ENCODE measurements around the gene SHC3.
A peak's percentile ranks its signal among the peaks of the same experiment; 100 is the strongest.

The SHC3 gene

DNA sequence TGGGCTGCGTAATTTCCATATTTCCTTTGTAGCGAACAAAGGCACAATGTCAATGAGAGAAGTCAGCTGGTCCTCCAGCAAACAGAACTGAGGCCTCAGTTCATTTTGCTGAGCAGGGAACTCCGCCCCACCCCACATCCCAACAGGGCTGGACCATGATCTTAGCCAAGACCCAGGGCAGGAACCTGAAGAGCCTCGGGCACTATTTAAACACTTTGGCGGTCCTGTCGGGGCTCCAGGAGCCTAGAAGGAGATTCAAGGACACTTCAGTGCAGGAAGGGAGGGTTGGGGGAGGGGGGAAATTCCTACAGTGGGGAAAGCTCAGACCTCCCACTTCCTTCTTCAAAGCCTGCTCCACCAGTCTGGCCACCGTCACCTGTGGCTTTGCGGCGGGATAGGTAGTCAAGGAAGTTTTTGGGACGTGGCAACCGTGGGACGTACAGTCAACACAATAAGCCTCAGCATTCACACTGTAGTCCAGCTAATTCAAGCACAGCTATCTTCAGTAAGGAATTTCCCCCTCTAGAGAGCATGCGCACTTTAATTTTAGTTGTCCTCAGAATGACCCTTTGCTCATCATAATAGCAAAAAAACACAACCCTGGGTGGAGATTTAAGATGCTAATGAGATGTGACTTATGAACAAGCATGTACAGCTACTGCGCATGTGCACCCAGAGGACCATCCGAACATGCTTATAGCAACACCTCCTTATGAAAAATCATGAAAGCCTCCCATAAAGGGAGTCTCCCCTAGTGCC is 156.4 kb downstream of the SHC3 start:
- peak; percentile 30 for DNase-seq

DNA sequence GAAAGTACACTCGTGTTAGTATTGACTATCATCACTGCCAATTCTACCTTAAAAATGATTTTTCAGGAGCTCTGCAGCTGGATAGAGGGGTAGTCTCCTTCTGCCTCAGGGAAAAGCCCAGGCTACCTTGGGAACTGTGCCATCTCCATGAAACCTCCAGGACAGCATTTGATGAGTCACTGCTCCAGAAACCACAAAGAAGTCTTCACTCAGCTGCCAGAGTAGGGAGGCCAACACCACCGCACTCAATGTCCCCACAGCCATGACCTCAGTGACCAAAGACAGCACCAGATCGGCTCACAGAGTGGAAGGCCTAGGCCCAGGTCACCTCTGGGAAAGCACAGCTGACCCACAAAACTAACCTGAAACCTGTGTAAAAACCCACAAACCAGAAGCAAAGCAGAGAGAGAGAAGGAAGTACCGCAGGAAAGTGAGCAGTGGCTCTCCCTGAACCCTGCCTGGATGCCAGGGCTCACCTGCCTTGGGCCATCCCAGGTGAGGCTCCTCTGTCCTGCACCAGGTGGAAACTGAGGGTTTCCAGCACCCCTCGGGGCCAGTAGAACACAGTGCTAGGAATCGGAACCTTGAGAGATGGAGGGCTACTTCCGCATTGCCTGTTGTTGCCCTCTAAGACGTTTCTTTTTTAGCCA is 157.3 kb downstream of the SHC3 start:
- DNase-seq = peak; percentile 88

DNA sequence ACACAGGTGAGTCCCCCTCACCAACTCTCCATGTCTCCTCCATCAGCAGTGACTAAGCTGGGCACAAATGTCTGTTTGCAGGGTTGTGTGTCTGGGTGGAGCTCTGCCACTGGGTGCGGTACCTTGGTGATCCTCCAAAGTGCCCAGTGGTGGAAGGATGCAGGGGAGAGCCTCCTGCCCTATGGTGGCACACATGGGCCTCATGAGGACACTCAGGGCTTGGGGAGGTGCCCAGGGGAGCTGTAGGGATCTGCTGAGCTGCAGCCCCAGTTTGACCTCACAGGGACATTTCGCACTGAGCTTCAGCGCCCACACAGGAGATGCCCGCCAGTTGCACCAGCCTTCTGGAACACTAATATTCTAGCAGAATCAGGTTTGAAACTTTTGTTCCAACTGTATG is 157.9 kb downstream of the SHC3 start:
- no peak for DNase-seq

DNA sequence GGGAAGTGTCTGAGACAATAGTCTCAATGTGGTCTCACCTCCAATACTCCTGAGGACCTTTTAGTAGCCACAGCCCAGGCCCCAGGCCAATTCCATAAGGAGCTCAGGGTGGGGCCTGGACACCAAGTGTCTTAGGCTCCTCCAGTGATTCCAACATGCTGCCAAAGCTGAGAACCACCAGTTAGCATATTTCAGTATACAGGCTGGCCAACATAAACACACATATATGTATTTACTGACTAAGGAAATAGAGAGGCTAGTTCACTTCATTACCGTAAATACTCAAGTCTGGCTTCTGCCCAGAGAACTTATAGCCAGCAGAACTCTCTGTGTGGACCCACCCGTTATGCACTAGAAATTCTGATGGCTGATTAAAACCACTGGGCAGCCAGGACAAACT is 163.3 kb downstream of the SHC3 start:
- DNase-seq = no peak

DNA sequence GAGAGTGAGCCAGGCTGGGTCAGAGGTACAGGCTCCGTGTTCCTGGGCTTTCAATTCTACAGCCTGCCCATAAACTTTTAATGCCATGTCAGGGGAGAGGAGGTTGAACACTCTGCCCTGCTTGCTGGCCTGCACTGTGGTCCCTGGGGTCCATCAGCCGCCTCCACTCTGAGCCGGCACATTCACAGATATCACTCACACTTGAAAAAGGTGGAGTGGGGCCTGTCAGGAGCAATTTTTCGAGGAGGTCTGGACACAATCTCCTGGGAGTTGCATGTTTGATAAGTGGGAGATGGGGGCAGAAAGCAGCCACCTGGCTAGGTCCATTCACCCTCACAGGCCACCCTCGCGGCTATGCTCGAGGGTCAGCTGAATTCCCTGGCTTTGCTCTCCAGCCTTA is 164.5 kb downstream of the SHC3 start:
- DNase-seq = no peak

DNA sequence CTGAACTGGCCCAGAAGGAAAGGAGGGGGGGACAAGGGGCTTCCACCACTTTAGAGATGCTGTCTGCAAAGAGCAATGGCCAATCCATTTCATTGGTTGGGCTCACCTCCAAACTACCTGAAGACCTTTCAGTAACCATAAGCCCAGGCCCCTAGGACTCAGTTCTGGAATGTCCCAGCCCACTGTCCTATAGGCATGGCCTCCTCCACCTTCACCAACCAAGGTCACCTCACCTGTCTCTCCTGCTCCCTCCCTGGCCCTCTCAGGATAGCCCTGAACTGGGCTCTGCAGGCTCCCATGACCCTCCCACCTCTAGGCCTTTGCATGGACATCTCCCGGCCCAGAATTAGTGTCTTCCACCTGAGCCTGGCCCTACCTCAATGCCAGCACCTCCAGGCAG is 165.0 kb downstream of the SHC3 start:
- DNase-seq = no peak

DNA sequence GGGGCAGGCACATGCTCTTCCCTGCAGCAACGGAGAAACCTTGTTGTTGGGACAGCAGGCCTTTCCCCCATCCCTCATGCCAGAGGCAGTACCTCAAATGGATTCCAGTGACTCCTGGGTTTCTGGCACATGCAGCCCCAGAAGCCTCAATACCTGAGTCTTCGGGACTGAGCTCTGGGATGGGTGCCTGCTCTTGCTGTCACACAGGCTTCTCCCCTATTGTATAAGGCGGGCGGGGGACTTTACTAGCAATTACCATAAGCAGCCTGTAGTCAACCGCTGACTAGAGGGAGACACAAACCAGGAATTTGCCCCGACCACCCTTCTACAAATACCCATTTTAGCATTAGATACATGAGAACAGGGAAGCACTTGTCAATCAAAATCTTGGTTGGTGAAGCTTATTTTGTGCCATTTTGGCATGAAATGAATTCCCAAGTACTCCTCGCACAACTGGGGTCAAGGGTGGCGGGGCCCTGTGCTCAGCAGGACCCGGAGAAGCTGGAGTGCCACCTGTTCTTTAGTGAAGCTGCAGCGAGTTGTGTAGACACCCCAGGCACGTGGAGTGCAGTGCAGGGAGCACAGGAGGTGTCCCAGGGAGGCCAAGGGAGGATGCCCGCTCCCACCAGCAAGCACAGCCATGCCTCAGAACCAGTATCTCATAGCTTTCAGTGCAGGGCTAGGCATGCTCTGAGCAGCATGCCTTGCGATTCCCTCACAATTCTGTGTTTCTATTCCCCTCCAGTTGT is 166.2 kb downstream of the SHC3 start:
- DNase-seq = no peak

DNA sequence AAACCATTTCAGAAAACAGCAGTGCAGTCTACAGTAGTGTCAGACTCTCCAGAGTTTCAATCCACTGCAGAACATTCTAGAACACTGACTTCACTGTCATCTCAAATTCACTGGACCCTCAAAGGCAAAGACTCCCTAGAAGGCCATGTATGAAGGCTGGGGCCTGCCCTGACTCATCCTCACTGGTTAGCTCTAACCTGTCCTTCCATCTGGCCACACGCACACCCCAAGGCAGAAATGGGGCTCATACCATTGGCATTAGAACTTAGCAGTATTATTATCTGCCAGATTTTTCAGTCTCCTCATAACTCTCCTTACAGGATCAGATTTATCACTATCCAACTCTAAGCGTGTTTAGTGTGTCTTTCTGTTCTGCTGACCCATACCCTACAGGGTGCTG is 166.9 kb downstream of the SHC3 start:
- no peak for DNase-seq

DNA sequence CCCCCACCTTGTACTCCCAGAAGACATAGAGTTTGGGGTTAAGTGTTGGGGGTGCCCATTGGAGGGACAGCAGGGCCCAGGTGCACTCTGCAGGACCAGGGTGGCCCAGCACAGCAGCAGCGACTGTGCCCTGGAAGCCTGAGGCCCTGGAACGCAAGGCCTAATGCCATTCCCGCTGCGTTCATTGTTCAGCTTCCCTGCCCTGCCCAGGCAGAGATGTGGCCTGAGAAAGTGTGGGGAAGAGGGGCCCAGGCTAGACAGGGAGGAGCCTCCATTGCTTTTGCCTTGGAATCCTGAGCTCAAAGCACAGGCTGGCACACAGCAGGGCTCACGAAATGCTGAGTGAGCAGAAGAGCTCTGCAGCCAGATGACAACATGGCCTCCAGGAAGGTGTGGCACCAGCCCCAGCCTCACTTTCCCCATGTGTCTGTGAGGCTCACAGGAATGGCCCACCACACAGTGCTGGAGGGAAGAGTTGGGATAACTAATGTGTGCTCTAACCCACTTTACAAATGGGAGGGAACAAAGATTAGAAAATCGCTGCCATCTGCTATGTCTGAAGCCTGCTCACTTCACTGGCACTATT is 168.0 kb downstream of the SHC3 start:
- no peak for DNase-seq

DNA sequence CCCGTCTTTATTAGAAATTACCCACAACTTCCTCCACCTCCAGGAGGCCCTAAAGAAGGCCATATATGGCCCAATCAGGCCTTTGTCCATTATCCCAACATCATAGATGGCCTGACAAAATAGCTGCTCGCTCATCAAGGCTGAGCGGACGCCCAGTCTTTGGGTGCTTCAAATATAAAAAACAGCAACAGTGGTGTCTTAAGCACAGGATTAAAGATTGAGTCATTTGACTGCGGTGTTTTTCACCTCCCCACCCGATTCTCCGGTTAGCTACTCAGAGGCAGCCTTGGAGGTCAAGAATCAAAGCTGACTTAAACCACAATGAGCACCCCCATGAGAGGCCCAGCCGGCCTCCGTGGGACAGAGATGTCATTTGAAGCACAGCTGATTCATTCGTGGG is 168.6 kb downstream of the SHC3 start:
- no peak for DNase-seq

DNA sequence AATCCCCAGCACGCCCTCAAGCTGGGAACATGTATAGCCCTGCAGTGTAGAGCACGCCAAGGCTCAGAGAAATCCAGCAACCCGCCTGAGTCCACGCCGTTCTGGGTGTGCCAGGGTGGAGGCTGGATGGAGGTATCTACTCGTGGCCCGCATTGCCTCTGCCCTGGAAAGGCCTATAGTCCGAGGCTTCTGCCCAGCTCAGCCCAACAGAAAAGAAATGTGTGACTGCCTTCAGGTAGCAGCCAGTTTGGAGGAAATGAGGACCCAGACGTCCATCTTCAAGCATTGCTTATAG is 169.1 kb downstream of the SHC3 start:
- no peak for DNase-seq

DNA sequence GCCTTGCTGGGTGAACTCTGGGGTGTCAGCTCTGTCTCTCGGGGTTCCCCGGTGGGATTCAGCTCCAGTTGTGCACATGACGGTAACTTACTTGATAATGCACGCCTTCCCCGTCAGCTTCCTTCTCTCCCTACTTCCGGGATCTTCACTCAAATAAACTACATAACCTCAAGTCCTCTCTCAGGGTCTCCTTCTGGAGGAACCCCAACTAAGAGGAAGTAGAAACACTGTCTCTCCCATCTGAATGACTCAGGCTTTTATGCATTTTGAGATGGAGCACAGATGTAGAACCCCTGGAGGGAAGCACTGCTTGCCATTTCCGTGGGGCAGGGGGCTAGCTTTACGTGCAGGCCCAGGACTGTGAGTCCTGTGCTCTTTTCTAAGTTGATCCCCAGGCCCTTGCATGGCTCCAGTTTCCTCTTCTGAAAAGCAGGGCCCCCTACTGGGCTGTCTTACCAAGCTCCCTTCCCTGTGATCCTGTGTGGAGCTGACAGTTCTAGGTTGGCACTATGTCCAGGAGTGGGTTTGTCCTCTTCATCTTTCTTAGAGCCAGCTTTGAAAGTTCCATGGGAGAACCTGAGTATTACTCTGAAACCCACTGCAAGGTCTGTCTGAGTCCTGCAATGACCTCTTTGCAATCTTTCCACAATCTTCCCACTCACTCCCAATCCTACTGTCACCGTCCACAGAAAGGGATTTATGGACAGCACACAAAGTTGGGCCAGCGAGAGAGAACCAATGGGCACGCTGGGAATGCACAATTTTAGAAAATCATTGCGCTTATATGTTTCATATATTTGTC is 169.7 kb downstream of the SHC3 start:
- DNase-seq = no peak

DNA sequence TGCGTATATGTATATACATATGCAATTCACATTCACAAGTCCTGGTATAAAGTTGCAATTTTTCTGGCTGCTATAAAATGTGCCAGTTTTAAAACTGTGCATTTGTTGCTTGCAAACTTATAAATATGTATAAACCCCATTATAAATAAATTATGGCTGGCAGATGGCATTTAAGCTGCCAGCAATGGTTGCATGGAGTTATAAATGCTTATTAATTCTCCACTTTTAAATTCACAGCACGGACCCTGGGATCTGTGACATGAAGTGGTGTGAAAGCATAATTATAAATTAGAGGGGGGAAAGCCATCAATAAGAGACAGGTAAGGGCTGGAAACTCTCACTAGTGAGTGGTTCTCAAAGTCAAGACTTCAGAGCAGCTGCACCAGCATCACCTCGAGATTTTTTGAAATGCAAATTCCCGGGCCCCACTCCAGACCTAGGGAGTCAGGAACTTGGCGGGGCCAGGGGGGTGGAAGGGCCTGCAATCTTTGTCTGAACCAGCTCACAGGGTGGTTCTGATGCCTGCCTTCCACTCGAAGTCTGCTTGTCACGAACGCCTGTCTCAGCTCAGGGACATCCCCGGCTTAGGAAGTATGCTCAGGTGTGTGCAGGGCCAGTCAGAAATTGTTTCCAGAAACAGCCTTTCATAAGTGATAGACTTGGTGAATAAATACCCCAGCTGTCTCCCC is 170.4 kb downstream of the SHC3 start:
- no peak for DNase-seq

DNA sequence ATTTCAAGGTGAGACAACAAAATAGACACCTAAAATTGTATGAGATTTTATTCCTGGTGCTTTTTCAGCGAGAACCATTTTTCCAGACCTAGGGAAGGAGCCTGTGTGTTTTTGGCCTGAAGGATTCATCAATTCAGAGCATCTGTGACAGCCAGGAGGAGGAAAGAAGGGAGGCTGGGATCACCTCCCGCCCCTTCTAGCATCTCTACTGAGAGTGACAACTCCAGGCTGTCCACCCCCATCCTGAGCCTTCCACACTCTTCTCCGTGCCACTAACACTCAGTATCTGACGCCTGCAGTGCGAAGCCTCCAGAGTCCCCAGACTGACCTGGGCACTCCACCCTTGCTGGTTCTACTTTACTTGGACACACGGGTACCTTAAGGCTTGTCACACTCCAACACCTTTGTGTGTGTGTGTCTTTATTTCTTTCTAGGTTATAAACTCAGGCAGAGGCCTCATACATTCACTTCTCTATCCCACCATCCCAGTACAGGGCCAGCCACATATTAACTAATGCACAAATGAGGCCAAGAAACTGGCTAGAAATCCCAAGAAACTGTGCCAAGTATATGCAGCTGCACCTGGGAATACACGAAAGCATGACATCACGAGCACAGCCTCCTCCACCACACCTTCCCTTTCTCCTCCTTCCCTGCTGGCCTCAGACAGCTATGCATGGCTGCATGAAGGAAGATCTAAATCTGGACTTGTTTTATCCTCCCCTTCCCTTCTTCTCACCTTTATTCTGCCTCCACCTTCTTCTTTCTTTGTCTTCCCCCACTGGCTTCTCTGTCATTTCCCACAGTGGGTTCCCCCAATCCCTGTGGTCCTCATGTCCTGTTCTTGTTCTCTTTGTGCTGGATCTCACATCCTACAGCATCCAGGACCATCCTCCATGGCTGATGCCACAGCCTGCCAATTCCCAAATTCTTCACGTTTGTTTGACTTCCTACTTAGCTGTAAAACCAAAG is 171.3 kb downstream of the SHC3 start:
- no peak for DNase-seq

DNA sequence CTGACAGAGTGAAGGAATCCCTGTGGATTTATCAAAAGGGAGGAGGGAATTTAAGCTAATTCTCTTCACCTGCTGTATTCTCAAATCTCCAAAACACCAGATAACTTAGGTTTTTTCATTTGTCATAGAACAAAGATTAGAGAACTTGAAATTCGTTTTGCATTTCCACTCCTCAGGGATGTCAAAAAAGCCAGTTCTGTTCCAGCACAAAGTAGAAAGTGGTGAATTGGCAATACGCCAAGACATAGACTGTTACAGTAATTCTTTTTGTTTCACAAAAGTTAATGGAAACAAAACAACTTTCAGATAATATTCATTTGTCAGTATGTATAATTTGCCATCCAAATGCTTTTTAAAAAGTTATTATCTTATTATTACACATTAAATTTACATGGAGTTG is 172.4 kb downstream of the SHC3 start:
- no peak for DNase-seq

DNA sequence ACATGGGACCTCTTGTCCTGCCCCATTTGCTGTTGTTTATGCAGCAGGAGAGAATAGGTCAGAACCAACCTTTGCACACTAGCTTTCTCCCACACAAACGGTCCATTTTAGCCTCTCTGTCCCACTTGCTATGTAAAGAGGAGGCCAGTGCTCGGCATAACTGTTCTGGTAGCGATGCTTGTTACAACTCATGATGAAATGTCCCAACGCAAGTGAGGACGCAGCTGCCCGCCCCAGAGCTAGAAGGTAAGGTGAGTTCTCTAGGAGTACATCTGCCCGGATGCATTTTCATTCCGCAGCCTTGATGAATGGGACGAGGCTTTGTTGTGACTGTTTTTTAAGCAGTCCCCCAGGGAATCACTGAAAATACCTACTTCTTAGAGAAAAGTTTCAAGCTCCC is 173.3 kb downstream of the SHC3 start:
- DNase-seq = no peak

DNA sequence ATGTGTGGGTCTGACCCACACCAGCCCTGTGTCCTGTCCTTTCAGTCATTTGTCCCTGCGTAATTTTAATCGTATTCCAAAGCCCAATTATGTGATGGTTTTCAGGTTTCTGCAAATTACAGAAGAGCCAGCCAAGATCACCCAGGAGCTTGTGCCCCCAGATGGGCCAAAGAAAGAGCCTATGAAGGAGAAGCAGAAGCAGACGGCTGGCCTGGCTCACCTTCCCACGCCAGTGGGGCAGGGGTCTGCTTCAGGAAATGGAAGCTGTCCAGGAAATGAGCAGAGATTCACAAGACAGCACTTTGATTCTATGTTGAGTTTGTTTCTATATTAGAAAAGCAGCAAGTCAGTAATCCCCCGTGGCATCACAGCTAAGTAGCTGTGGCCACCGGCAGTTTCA is 175.6 kb downstream of the SHC3 start:
- no peak for DNase-seq

DNA sequence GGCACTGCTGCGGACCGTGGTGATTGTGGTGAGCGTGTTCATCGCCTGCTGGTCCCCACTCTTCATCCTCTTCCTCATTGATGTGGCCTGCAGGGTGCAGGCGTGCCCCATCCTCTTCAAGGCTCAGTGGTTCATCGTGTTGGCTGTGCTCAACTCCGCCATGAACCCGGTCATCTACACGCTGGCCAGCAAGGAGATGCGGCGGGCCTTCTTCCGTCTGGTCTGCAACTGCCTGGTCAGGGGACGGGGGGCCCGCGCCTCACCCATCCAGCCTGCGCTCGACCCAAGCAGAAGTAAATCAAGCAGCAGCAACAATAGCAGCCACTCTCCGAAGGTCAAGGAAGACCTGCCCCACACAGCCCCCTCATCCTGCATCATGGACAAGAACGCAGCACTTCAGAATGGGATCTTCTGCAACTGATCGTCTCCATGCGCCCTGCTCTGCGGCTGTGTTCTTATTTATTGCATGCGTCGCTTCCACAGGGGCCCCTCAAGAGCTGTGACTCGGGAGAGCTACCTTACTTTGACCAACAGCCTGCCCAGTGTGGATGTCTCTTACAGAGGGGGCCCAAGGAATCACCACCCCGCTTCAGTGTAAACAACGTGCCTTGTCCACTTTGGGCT is 176.6 kb downstream of the SHC3 start:
- no peak for DNase-seq

DNA sequence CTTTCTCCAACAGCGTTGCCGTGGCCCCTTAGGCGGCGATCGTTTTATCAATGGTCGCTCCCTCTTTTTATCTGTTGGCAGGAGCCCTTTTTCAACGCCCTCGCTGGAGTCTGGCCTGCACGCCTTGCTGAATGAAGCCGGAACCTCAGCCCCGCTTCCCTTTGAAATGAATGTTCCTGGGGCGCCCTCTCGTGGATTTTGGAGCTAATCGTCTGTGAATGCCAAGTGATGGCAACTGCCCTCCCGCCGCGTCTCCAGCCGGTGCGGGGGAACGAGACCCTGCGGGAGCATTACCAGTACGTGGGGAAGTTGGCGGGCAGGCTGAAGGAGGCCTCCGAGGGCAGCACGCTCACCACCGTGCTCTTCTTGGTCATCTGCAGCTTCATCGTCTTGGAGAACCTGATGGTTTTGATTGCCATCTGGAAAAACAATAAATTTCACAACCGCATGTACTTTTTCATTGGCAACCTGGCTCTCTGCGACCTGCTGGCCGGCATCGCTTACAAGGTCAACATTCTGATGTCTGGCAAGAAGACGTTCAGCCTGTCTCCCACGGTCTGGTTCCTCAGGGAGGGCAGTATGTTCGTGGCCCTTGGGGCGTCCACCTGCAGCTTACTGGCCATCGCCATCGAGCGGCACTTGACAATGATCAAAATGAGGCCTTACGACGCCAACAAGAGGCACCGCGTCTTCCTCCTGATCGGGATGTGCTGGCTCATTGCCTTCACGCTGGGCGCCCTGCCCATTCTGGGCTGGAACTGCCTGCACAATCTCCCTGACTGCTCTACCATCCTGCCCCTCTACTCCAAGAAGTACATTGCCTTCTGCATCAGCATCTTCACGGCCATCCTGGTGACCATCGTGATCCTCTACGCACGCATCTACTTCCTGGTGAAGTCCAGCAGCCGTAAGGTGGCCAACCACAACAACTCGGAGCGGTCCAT is 177.4 kb downstream of the SHC3 start:
- DNase-seq = peak; percentile 80

Measured in fibroblast of skin of abdomen (primary cell).